HL-60 (cell line): Measurements from ENCODE around the gene PTPRU.

Source experiments
- CTCF ChIP-seq: IDR thresholded peaks from one replicate; pipeline ENCODE4 v1.5.1; 2011; ENCODE audit warnings: low read length, control low read depth, inconsistent platforms; ENCODE audit not compliant: insufficient read depth
- POLR2AphosphoS5 ChIP-seq: IDR thresholded peaks from 2 replicates; pipeline ENCODE4 v1.6.1; 2012; ENCODE audit warnings: low read depth
- REST ChIP-seq: IDR thresholded peaks from 2 replicates; pipeline ENCODE4 v1.6.1; 2012; ENCODE audit warnings: low read depth; ENCODE audit not compliant: insufficient replicate concordance
- SPI1 ChIP-seq: IDR thresholded peaks from 2 replicates; pipeline ENCODE4 v1.6.1; 2012; ENCODE audit warnings: low read depth, mild to moderate bottlenecking, borderline replicate concordance

- TF ChIP-seq CTCF (no peak), POLR2AphosphoS5 (no peak), REST (no peak), SPI1 (no peak)
These were observed 86.7 kb downstream of the PTPRU start for GRCh38 chr1:29322861-29323585.
